HepG2 (cell line): ENCODE data around the gene METTL22. TPM values are rescaled to one million over a fixed set of nuclear protein-coding genes. Genes with fewer than 3 reads are reported as not detected.

Source experiments
- ASH2L ChIP-seq: fragments of 300-600, 200-600 bp; sonication (generic); IDR thresholded peaks from 2 replicates; pipeline ENCODE4 v1.7.0; 2017; ENCODE audit warnings: low read depth, mild to moderate bottlenecking, moderate library complexity, mixed read lengths, low read length; ENCODE audit not compliant: insufficient read length
- CTCF ChIP-seq: sonication (generic); formaldehyde crosslinking; IDR thresholded peaks from 2 replicates; pipeline ENCODE4 v1.5.0; 2020; ENCODE audit warnings: mild to moderate bottlenecking, missing genetic modification reagents, moderate library complexity
- E2F2 ChIP-seq: sonication (generic); formaldehyde crosslinking; IDR thresholded peaks from 2 replicates; pipeline ENCODE4 v1.4.0; 2020; ENCODE audit warnings: missing genetic modification reagents, borderline replicate concordance
- FOXA1 ChIP-seq, 2 experiments: fragments of 450-650 bp in 1 of 2; sonication (generic) in 1 of 2; formaldehyde crosslinking in 1 of 2; IDR thresholded peaks; 2 replicates each; pipeline versions ENCODE4 v1.4.0 to v1.6.1; 2016 to 2020; ENCODE audit warnings: missing genetic modification reagents in 1 of 2
- HBP1 ChIP-seq: IDR thresholded peaks from 2 replicates; pipeline ENCODE4 v1.6.1; 2016; ENCODE audit warnings: low read depth, control low read depth
- HMGA1 ChIP-seq: sonication (generic); formaldehyde crosslinking; conservative IDR thresholded peaks from 2 replicates; pipeline ENCODE4 v1.4.0; 2020; ENCODE audit warnings: missing genetic modification reagents
- HNRNPUL1 ChIP-seq: fragments of 200-400 bp; formaldehyde crosslinking; IDR thresholded peaks from 2 replicates; pipeline ENCODE4 v1.6.1; 2017; ENCODE audit warnings: low read depth, mild to moderate bottlenecking, low read length, moderate library complexity
- ISX ChIP-seq: sonication (generic); formaldehyde crosslinking; conservative IDR thresholded peaks from 2 replicates; pipeline ENCODE4 v1.5.0; 2020; ENCODE audit warnings: missing genetic modification reagents
- NRL ChIP-seq: sonication (generic); formaldehyde crosslinking; IDR thresholded peaks from 2 replicates; pipeline ENCODE4 v1.5.0; 2020; ENCODE audit warnings: missing genetic modification reagents, mild to moderate bottlenecking, moderate library complexity, borderline replicate concordance
- PRDM15 ChIP-seq: sonication (generic); formaldehyde crosslinking; IDR thresholded peaks from 2 replicates; pipeline ENCODE4 v1.4.0; 2020; ENCODE audit warnings: missing genetic modification reagents
- RBFOX2 ChIP-seq: fragments of 200-400 bp; formaldehyde crosslinking; IDR thresholded peaks from 2 replicates; pipeline ENCODE4 v1.6.1; 2017; ENCODE audit warnings: low read depth, mild to moderate bottlenecking, low read length
- RORA ChIP-seq: sonication (generic); formaldehyde crosslinking; IDR thresholded peaks from 2 replicates; pipeline ENCODE4 v1.5.0; 2020; ENCODE audit warnings: mild to moderate bottlenecking, missing genetic modification reagents, moderate library complexity
- SALL2 ChIP-seq: sonication (generic); formaldehyde crosslinking; IDR thresholded peaks from 2 replicates; pipeline ENCODE4 v1.8.1; 2023; ENCODE audit warnings: mild to moderate bottlenecking, missing genetic modification reagents, inconsistent platforms
- ZBTB20 ChIP-seq: sonication (generic); formaldehyde crosslinking; IDR thresholded peaks from 2 replicates; pipeline ENCODE4 v1.8.1; 2023; ENCODE audit warnings: missing genetic modification reagents, low read depth, mild to moderate bottlenecking, borderline replicate concordance
- ZC3H4 ChIP-seq: sonication (generic); formaldehyde crosslinking; IDR thresholded peaks from 2 replicates; pipeline ENCODE4 v1.4.0; 2020; ENCODE audit warnings: missing genetic modification reagents, borderline replicate concordance
- ZFP37 ChIP-seq: sonication (generic); formaldehyde crosslinking; IDR thresholded peaks from 2 replicates; pipeline ENCODE4 v1.4.0; 2020; ENCODE audit warnings: missing genetic modification reagents, borderline replicate concordance
- ZKSCAN8 ChIP-seq: IDR thresholded peaks from 2 replicates; pipeline ENCODE4 v1.6.1; 2016; ENCODE audit warnings: borderline replicate concordance, missing genetic modification reagents, missing compliant biosample characterization
- ZMYM4 ChIP-seq: sonication (generic); formaldehyde crosslinking; IDR thresholded peaks from 2 replicates; pipeline ENCODE4 v1.8.1; 2023; ENCODE audit warnings: mild to moderate bottlenecking, missing genetic modification reagents
- ZNF251 ChIP-seq: sonication (generic); formaldehyde crosslinking; IDR thresholded peaks from 2 replicates; pipeline ENCODE4 v1.9.0; 2021; ENCODE audit warnings: mild to moderate bottlenecking, missing genetic modification reagents
- ZNF326 ChIP-seq: sonication (generic); formaldehyde crosslinking; IDR thresholded peaks from 2 replicates; pipeline ENCODE4 v1.4.0; 2020; ENCODE audit warnings: missing genetic modification reagents, borderline replicate concordance
- ZNF883 ChIP-seq: sonication (generic); formaldehyde crosslinking; IDR thresholded peaks from 2 replicates; pipeline ENCODE4 v1.5.1; 2020; ENCODE audit warnings: mild to moderate bottlenecking, missing genetic modification reagents; ENCODE audit errors: not compliant biosample characterization
- polyA plus RNA-seq, 8 experiments: library from polyadenylated mRNA; depleted of rRNA in 3 of 8; stranded (reverse) in 7 of 8; unstranded in 1 of 8; fragments of >200 nt; fragmentation: Illumina TruSeq in 4 of 8; extraction: Trizol in 4 of 8; gene quantifications; 2 replicates each; pipeline versions ENCODE4 v1.2.1 to v1.2.3, GENCODE V29; 2011 to 2016; ENCODE audit warnings: low read depth in 4 of 8, missing spikeins in 1 of 8, mixed read lengths in 1 of 8; ENCODE audit not compliant: insufficient read depth in 1 of 8
- total RNA-seq, 5 experiments: library from RNA; depleted of rRNA; stranded (reverse); fragments of >200 nt; fragmentation: Illumina TruSeq; extraction: Trizol; gene quantifications; 2 replicates each; pipeline ENCODE4 v1.2.3, GENCODE V29; 2016; ENCODE audit warnings: low read depth in 1 of 5

The METTL22 gene
- total and polyA plus RNA-seq, 2 of the 13 experiments (the other 11 are each of a cell fraction or from before 2014, with no cell fraction given), result 36.2 to 94.8 TPM

- TF ChIP-seq ZFP37 (CRISPR knock-in tag), result no peak
- TF ChIP-seq ZC3H4 (CRISPR knock-in tag), result no peak
- TF ChIP-seq ZNF251, result no peak
- TF ChIP-seq RORA (CRISPR knock-in tag), result no peak
- TF ChIP-seq ISX (CRISPR knock-in tag), result no peak
- TF ChIP-seq CTCF (CRISPR knock-in tag), result peak; percentile 71
- TF ChIP-seq ZKSCAN8, result no peak
- TF ChIP-seq HBP1 (CRISPR knock-in tag), result no peak
- no peak for TF ChIP-seq HNRNPUL1
- peak; percentile 86 for TF ChIP-seq PRDM15 (CRISPR knock-in tag)
- no peak for TF ChIP-seq HMGA1 (CRISPR knock-in tag)
- TF ChIP-seq NRL (CRISPR knock-in tag), result 0 out of 2 replicates have a peak, but pooled peaks have one; percentile 33
- TF ChIP-seq ZNF326 (CRISPR knock-in tag), result no peak
- no peak for TF ChIP-seq ZMYM4
- TF ChIP-seq ASH2L, result no peak
- TF ChIP-seq E2F2 (CRISPR knock-in tag), result no peak
- TF ChIP-seq ZNF883, result peak; percentile 57
- TF ChIP-seq RBFOX2, result peak; percentile 44; the same call in 1 of the 2 replicates
- TF ChIP-seq FOXA1 (IDR thresholded peaks at IDR 0.05), result no peak
- peak; percentile 23; the same call in 1 of the 2 replicates for TF ChIP-seq FOXA1 (CRISPR knock-in tag; IDR thresholded peaks at IDR 0.05)
- no peak for TF ChIP-seq ZBTB20 (CRISPR knock-in tag)
- no peak for TF ChIP-seq SALL2
Observed at GRCh38 chr16:8634991-8635736, 13.7 kb downstream of the METTL22 start (continued).
